Measurements from ENCODE around the gene LYPD5. TPM values are rescaled to one million over a fixed set of nuclear protein-coding genes. Genes with fewer than 3 reads are reported as not detected.

The LYPD5 gene
- total and polyA plus RNA-seq, 2 of the 13 experiments (the other 11 are each of a cell fraction or from before 2014, with no cell fraction given), result not detected

- 0 out of 2 replicates have a peak, but pooled peaks have one; percentile 52 for TF ChIP-seq HMGXB3 (CRISPR knock-in tag; IDR thresholded peaks at IDR 0.05; ENCODE audit: borderline replicate concordance)
- TF ChIP-seq ZFP91 (CRISPR knock-in tag; IDR thresholded peaks at IDR 0.05; ENCODE audit: borderline replicate concordance), result peak; percentile 82; the same call in 1 of the 2 replicates
- peak; percentile 95 for TF ChIP-seq RBFOX2 (IDR thresholded peaks at IDR 0.05; ENCODE audit: low read depth, low read length)
- no peak for TF ChIP-seq NCOR1 (IDR thresholded peaks at IDR 0.05; ENCODE audit: borderline replicate concordance, low read length)
- peak; percentile 71 for TF ChIP-seq CREB1 (IDR thresholded peaks at IDR 0.05)
- no peak for TF ChIP-seq CREB1 (CRISPR knock-in tag; IDR thresholded peaks at IDR 0.05)
- TF ChIP-seq ZNF607 (CRISPR knock-in tag; IDR thresholded peaks at IDR 0.05; ENCODE audit: borderline replicate concordance), result peak; percentile 47; the same call in 1 of the 2 replicates
- TF ChIP-seq E2F5 (CRISPR knock-in tag; conservative IDR thresholded peaks at IDR 0.05), result no peak
- TF ChIP-seq HOXA7 (CRISPR knock-in tag; IDR thresholded peaks at IDR 0.05), result no peak
- no peak for TF ChIP-seq MZF1 (CRISPR knock-in tag; IDR thresholded peaks at IDR 0.05; ENCODE audit: borderline replicate concordance)
- 0 out of 2 replicates have a peak, but pooled peaks have one; percentile 42 for TF ChIP-seq ZNF34 (CRISPR knock-in tag; IDR thresholded peaks at IDR 0.05; ENCODE audit: borderline replicate concordance)
- peak; percentile 35; the same call in 1 of the 2 replicates for TF ChIP-seq RXRA (CRISPR knock-in tag; IDR thresholded peaks at IDR 0.05)
- 0 out of 2 replicates have a peak, but pooled peaks have one; percentile 10 for TF ChIP-seq ZNF513 (CRISPR knock-in tag; conservative IDR thresholded peaks at IDR 0.05)
- peak; percentile 49; the same call in 1 of the 2 replicates for TF ChIP-seq ZBTB26 (CRISPR knock-in tag; IDR thresholded peaks at IDR 0.05; ENCODE audit: borderline replicate concordance)
- peak; percentile 61; the same call in 1 of the 2 replicates for TF ChIP-seq FOXP4 (CRISPR knock-in tag; IDR thresholded peaks at IDR 0.05)
These were observed 47.6 kb downstream of the LYPD5 start, which contains the start of gene SMG9 (continued) for GRCh38 chr19:43754503-43755255.

Measured in HepG2 (cell line).